Mesodermal cell (in vitro differentiated cells): ENCODE data around the gene ADAM33.

Experiments used
- H3K27ac ChIP-seq: 2 replicates; pipeline ENCODE4 v1.7.0; 2013; ENCODE audit warnings: mild to moderate bottlenecking, low read depth, low read length, moderate library complexity; ENCODE audit not compliant: severe bottlenecking
- H3K36me3 ChIP-seq: 2 replicates; pipeline ENCODE4 v1.7.1; 2013; ENCODE audit warnings: mild to moderate bottlenecking, low read length, moderate library complexity; ENCODE audit not compliant: control insufficient read depth, insufficient read depth
- H3K4me1 ChIP-seq: one replicate; pipeline ENCODE4 v1.7.1; 2013; ENCODE audit warnings: mild to moderate bottlenecking, low read length; ENCODE audit not compliant: insufficient read depth, control insufficient read depth, poor library complexity, severe bottlenecking
- H3K4me3 ChIP-seq: 2 replicates; pipeline ENCODE4 v1.7.0; 2013; ENCODE audit warnings: low read length, control low read depth, mild to moderate bottlenecking; ENCODE audit not compliant: insufficient read depth, poor library complexity, severe bottlenecking; ENCODE audit errors: extremely low read depth
- H3K9me3 ChIP-seq: 2 replicates; pipeline ENCODE4 v1.7.1; 2013; ENCODE audit warnings: mild to moderate bottlenecking, low read length, moderate library complexity; ENCODE audit not compliant: control insufficient read depth
- WGBS, 2 experiments: methylation state at CpG; one replicate each; pipeline ENCODE4 v1.1.5; 2013; ENCODE audit warnings: missing lambda C conversion rate in 2 of 2; ENCODE audit not compliant: insufficient coverage in 2 of 2; 5-methylcytosine and 5-hydroxymethylcytosine counted together

ADAM33 gene

GRCh38 chr20:3640259-3640658 lies 41.6 kb downstream of the ADAM33 start:
- Histone ChIP-seq H3K27ac (no peak overlapping the region), H3K36me3 (peaks cover 16% of the 10 kb centered on the region), H3K9me3 (peaks cover 5% of the 10 kb centered on the region), H3K4me1 (no peaks in the 10 kb centered on the region), H3K4me3 (no peak overlapping the region)
- WGBS, 2 experiments, result no CpG with 5 or more reads among the region's 3 CpGs

DNA sequence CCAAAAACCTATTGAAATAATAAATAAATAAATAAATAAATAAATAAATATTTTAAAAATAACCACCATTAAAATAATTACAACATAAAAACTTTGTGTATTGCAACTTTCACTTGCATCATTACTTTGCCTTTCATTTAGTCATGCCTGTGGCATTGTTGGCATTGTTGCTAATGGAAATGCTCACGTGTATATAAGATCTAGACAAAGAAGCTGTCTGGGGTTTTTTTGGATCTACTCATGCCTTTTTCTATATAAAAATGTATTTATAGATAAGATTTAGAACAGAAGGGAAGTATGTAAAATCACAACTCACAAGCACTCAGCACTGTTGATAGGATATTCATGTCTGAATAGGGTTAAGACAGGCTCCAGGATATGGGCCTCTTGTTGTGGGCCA lies 46.5 kb downstream of the ADAM33 start:
- Histone ChIP-seq H3K9me3 (peaks cover 3% of the 10 kb centered on the region), H3K36me3 (peaks cover 15% of the 10 kb centered on the region), H3K4me3 (no peak overlapping the region), H3K27ac (no peak overlapping the region), H3K4me1 (no peaks in the 10 kb centered on the region)
- WGBS, 2 experiments, result no CpG with 5 or more reads among the region's 1 CpG

- Histone ChIP-seq H3K27ac (no peak overlapping the region), H3K9me3 (no peaks in the 10 kb centered on the region), H3K4me1 (peaks cover 11% of the 10 kb centered on the region), H3K4me3 (no peak overlapping the region), H3K36me3 (peaks cover 8% of the 10 kb centered on the region)
- 83 to 89% methylated on average over 1 to 3 of the region's 6 CpGs for WGBS, 2 experiments
Observed at GRCh38 chr20:3633913-3634478, 47.8 kb downstream of the ADAM33 start.

DNA sequence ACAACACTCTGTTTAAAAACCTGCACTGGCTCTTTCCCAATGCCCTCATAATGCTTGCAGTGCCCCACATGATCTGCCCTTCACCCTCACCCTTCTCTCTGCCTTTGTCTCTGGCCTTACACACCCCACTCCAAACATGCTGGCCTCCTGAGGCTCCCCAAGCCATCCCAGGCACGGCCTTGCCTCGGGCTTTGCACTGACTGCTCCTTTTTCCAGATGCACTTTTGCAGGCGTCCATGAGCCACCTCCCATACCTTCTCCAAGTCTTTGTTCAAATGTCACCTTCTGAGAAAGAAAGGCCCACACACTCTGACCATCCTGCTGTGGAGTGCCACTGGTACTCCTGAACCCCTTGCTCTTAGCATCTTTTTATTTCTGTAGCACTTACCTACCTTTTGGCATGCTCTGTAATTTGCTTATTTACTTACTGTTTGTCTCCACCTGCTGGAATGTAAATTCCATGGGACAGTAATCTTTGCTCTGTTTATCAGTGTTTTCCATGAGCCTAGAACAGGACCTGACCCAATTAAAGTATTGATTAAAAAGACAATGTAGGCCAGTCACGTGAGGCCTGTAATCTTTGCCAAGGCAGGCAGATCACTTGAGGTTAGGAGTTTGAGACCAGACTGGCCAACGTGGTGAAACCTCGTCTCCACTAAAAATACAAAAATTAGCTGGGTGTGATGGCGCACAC lies 49.4 kb downstream of the ADAM33 start:
- 93 to 100% methylated on average over 6 to 7 of the region's 7 CpGs for WGBS, 2 experiments

DNA sequence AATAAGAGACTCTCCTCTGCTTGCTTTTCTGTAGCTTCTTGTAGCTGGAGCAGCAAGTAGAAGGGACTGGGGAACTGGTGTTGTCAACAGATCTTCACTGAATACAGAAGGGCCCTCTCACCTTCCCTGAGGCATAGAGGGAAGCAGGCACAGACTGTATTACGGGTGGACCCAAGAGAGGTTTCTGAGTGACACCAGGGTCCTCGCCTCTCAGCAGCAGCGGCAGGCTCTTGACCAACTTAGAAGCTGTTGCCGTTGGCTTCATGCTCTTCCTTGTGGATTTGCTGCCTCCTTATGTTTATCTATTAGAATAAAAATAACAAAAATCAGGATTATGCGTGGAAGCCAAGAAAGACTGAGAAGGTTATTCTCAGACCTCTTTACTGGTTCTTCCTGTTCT lies 50.3 kb downstream of the ADAM33 start:
- Histone ChIP-seq H3K4me3 (no peak overlapping the region), H3K4me1 (peaks cover 11% of the 10 kb centered on the region), H3K36me3 (peaks cover 28% of the 10 kb centered on the region), H3K27ac (no peak overlapping the region), H3K9me3 (no peaks in the 10 kb centered on the region)
- WGBS, 2 experiments, result 90 to 95% methylated on average over 3 to 4 of the region's 5 CpGs

More for the DNA sequence above, 49.4 kb downstream of the ADAM33 start:
- no peaks in the 10 kb centered on the region for H3K9me3 ChIP-seq
- peaks cover 11% of the 10 kb centered on the region for H3K4me1 ChIP-seq
- H3K27ac ChIP-seq, result no peak overlapping the region
- peaks cover 21% of the 10 kb centered on the region for H3K36me3 ChIP-seq
- no peak overlapping the region for H3K4me3 ChIP-seq

DNA sequence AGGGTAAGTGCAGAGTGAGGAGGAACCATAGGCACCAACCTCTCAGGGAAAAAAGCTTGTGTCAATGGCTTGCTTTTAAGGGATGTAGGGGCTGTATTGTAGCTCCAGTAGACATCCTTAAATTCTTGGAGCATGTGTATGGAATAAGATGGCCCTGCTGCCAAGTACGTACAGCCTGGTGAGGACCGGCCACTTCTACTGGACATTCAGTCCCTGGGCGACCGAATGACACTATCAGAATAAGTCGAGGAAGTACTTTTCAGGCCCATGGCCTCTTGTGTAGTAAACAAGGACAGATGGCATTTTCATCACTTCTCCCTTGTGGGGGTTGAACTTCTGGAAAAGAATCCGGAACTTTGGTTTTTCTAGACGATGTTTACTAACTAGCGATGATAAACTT lies 51.4 kb downstream of the ADAM33 start:
- Histone ChIP-seq H3K9me3 (no peaks in the 10 kb centered on the region), H3K36me3 (peaks cover 29% of the 10 kb centered on the region), H3K27ac (no peak overlapping the region), H3K4me1 (peaks cover 11% of the 10 kb centered on the region), H3K4me3 (no peak overlapping the region)
- 88 to 96% methylated on average over 4 to 5 of the region's 8 CpGs for WGBS, 2 experiments

DNA sequence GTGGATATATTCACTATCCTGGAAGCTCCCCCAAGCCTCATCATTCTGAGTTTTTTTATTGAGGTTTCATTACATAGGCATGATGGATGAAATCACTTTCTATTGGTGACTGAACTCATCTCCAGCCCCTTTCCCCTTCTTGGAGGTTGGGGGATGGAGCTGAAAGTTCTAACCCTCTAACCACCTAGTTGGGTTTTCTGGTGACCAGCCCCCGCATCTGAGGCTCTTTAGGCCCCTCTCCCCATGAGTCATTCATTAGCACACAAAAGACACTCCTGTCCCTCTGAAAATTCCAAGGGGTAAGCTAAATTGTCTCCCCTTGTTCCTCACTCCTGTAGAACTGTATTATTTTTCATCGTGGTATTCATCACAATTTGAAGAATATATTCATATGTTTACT lies 51.9 kb downstream of the ADAM33 start:
- peaks cover 29% of the 10 kb centered on the region for H3K36me3 ChIP-seq
- WGBS, 2 experiments, result 56% methylated on average over 1 of the region's 2 CpGs; no CpG with 5 or more reads in 1 of the 2 experiments
- H3K4me1 ChIP-seq, result peaks cover 11% of the 10 kb centered on the region
- no peak overlapping the region for H3K27ac ChIP-seq
- no peaks in the 10 kb centered on the region for H3K9me3 ChIP-seq
- no peak overlapping the region for H3K4me3 ChIP-seq

GRCh38 chr20:3628502-3629314 lies 53.1 kb downstream of the ADAM33 start:
- H3K4me1 ChIP-seq, result peaks cover 11% of the 10 kb centered on the region
- no peaks in the 10 kb centered on the region for H3K9me3 ChIP-seq
- no peak overlapping the region for H3K27ac ChIP-seq
- peaks cover 21% of the 10 kb centered on the region for H3K36me3 ChIP-seq
- H3K4me3 ChIP-seq, result no peak overlapping the region
- WGBS, 2 experiments, result 82 to 84% methylated on average over 12 to 13 of the region's 16 CpGs

DNA sequence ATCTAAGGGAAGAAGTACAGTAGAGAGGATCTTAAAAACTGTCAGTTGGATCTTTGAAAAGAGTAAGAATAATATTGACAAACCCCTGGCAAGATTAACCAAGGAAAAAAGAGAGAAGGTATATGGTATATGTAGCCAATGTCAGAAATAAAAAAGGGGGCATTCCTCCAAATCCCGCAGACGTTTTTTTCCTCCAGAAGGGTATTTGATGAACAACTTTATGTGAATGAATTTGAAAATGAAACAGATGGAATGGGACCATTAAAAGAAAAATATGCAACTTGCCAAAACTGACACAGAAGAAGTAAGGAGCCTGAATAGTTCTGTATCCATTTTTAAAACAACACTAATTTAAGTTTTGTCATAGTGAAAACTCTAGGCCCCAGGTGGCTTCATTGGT lies 54.3 kb downstream of the ADAM33 start:
- Histone ChIP-seq H3K9me3 (no peaks in the 10 kb centered on the region), H3K27ac (no peak overlapping the region), H3K36me3 (peaks cover 21% of the 10 kb centered on the region), H3K4me1 (peaks cover 11% of the 10 kb centered on the region), H3K4me3 (no peak overlapping the region)
- 94 to 97% methylated on average over 2 of the region's 2 CpGs for WGBS, 2 experiments

DNA sequence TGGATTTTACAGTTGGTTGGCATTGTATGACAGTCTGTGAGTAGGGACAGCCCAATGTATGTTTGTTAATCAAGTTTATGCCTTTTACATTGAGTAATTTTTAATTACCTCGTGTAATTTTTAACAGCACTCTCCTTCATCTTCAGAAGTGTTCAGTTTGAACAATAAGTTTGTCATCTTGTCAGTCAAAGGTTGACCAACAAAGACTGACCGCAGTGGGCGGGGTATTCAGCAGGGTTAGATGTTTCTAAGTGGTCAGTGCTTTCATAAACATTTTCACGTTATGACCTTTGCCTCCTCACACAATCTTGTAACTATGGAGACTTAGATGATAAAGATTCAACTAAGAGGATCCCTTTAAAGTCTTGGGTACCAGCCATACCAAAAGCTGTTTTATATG lies 59.4 kb downstream of the ADAM33 start:
- Histone ChIP-seq H3K27ac (no peak overlapping the region), H3K9me3 (no peaks in the 10 kb centered on the region), H3K36me3 (peaks cover 8% of the 10 kb centered on the region), H3K4me3 (no peak overlapping the region), H3K4me1 (no peaks in the 10 kb centered on the region)
- no CpG with 5 or more reads among the region's 4 CpGs for WGBS, 2 experiments
